ENCODE measurements around the gene LRSAM1. TPM values are rescaled to one million over a fixed set of nuclear protein-coding genes. Genes with fewer than 3 reads are reported as not detected.
A peak's percentile ranks its signal among the peaks of the same experiment; 100 is the strongest.

LRSAM1 gene
- total RNA-seq, 1 experiment from 2014 or later: 21.6 TPM

DNA sequence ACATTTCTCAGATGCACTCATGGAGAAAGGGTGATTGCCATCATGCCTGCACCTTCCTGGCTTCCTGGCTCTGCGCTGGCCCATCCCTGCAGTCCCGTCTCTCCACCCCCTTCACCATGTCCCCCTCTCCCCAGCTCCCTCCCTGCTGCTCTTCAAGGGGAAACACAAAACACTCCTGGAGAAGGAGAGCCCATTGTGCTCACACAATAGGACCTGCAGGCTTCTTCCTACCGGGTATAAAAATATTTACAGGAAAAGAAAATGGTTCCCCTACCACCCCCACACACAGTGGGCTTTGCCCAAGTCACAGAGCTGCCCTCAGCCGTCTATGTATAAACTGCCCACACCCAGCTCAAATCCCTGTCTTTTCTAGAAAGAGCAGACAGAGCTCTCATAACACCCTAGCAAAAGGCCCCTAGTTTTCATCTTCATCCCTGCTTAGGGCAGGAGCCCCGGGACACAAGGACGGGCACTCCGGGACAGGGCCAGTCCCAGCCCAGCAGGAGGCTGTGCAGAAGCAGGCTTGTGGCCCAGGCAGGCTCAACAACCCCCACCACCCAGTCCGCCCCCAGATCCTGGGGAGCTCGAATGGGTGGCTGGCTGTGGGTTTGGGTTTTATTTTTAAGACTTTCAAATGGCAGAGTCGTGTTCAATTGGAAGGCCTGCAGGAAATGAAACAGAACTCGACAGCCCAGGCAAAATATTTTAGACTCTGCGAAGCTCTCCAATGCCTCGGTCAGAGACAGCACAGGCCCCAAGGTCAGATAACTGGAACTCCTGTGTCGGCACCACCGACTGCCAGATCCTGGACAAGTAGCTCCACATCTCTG is 77.3 kb downstream of the LRSAM1 start:
- Histone ChIP-seq H3K27me3 (no peaks in the 10 kb centered on the region), H3K36me3 (peaks cover 73% of the 10 kb centered on the region)

GRCh38 chr9:127529671-127530070 is 78.4 kb downstream of the LRSAM1 start:
- Histone ChIP-seq H3K9me3 (peaks cover 8% of the 10 kb centered on the region), H3K36me3 (peaks cover 70% of the 10 kb centered on the region), H3K27me3 (no peaks in the 10 kb centered on the region), H3K4me3 (no peak overlapping the region)
- no peak for DNase-seq

More for the DNA sequence above, 77.3 kb downstream of the LRSAM1 start:
- Histone ChIP-seq H3K4me3 (no peak overlapping the region), H3K9me3 (peaks cover 15% of the 10 kb centered on the region)
- no peak for DNase-seq

- H3K9me3 ChIP-seq: peaks cover 6% of the 10 kb centered on the region
- peaks cover 67% of the 10 kb centered on the region for H3K36me3 ChIP-seq
- DNase-seq: no peak
- H3K27me3 ChIP-seq: no peaks in the 10 kb centered on the region
- H3K4me3 ChIP-seq: no peak overlapping the region
These were observed 79.1 kb downstream of the LRSAM1 start for GRCh38 chr9:127530206-127530941.

DNA sequence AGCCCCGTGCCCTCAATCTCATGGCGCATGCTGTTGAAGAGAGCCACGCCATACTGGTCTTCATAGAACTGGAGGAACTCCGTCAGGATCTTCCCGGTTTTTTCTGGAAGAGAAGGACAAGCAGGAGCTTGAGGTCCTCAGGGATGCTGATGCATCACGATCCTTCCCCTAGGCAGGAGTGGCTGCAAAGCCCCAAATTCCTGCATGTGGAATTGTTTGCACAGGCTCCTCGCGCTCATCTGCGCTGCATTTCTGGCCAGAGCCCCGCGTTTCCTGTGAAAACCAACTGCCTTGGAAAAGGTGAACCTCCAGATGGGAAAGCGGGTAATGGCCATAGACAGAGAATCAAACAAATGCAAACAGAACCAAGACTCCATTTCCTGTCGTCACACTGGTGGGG is 80.4 kb downstream of the LRSAM1 start:
- peaks cover 58% of the 10 kb centered on the region for H3K36me3 ChIP-seq
- H3K27me3 ChIP-seq: no peaks in the 10 kb centered on the region
- H3K4me3 ChIP-seq: no peak overlapping the region
- H3K9me3 ChIP-seq: no peaks in the 10 kb centered on the region
- no peak for DNase-seq

GRCh38 chr9:127534250-127534906 is 83.1 kb downstream of the LRSAM1 start:
- peaks cover 36% of the 10 kb centered on the region for H3K36me3 ChIP-seq
- H3K9me3 ChIP-seq: no peaks in the 10 kb centered on the region
- H3K27me3 ChIP-seq: no peaks in the 10 kb centered on the region
- H3K4me3 ChIP-seq: no peak overlapping the region
- DNase-seq: no peak

DNA sequence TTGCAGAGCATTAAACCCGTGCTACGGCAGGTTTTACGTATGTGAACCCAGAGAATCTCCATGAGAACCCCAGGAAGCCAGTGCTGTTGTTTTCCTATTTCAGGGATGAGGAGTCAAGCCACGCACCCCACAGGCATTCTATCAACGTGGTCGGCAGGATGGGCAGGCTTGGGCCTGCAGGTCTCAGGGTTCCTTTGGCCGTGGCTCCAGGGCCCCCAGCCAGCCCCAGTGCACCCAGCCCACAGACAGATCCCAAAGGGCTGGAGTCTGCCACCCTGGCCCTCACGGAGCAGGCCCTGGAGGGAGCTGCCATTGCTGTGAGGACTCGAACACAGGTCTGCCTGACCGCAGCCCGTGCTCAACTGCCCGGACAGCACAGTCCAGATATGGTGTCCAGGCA is 83.6 kb downstream of the LRSAM1 start:
- no peak for DNase-seq
- Histone ChIP-seq H3K36me3 (peaks cover 34% of the 10 kb centered on the region), H3K9me3 (no peaks in the 10 kb centered on the region), H3K4me3 (no peak overlapping the region), H3K27me3 (no peaks in the 10 kb centered on the region)

GRCh38 chr9:127535396-127535795 is 84.1 kb downstream of the LRSAM1 start:
- DNase-seq: no peak
- H3K36me3 ChIP-seq: peaks cover 32% of the 10 kb centered on the region
- H3K27me3 ChIP-seq: no peaks in the 10 kb centered on the region
- H3K9me3 ChIP-seq: no peaks in the 10 kb centered on the region
- no peak overlapping the region for H3K4me3 ChIP-seq

GRCh38 chr9:127535834-127536233 is 84.5 kb downstream of the LRSAM1 start:
- H3K36me3 ChIP-seq: peaks cover 28% of the 10 kb centered on the region
- H3K27me3 ChIP-seq: no peaks in the 10 kb centered on the region
- no peak for DNase-seq
- H3K9me3 ChIP-seq: no peaks in the 10 kb centered on the region
- no peak overlapping the region for H3K4me3 ChIP-seq

GRCh38 chr9:127536499-127536898 is 85.2 kb downstream of the LRSAM1 start:
- Histone ChIP-seq H3K27me3 (no peaks in the 10 kb centered on the region), H3K9me3 (no peaks in the 10 kb centered on the region), H3K36me3 (peaks cover 30% of the 10 kb centered on the region), H3K4me3 (no peak overlapping the region)
- no peak for DNase-seq

- Histone ChIP-seq H3K27me3 (no peaks in the 10 kb centered on the region), H3K9me3 (no peaks in the 10 kb centered on the region), H3K36me3 (peaks cover 25% of the 10 kb centered on the region), H3K4me3 (no peak overlapping the region)
- DNase-seq: no peak
These were observed 85.7 kb downstream of the LRSAM1 start for GRCh38 chr9:127537014-127537413.

DNA sequence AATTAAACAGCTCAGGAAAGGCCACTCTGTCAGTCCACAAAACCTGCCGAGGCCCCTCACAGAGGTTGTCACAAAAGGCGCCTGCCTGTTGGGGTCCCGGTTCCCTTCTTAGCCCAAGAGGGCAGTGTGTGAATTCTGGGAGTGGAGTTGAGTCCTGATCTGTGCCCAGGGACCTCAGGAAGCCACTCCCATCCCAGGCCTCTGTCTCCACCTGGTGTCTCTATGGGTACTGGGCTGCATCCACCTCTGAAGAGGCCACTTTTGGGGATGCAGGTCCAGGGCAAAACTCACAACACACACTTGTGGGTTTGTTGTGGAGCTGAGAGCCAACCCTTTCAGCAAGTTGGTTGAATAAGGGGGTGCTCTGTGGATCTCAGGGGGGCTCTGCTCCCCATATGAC is 86.5 kb downstream of the LRSAM1 start:
- peaks cover 28% of the 10 kb centered on the region for H3K36me3 ChIP-seq
- no peaks in the 10 kb centered on the region for H3K27me3 ChIP-seq
- no peak overlapping the region for H3K4me3 ChIP-seq
- no peak for DNase-seq
- H3K9me3 ChIP-seq: no peaks in the 10 kb centered on the region

DNA sequence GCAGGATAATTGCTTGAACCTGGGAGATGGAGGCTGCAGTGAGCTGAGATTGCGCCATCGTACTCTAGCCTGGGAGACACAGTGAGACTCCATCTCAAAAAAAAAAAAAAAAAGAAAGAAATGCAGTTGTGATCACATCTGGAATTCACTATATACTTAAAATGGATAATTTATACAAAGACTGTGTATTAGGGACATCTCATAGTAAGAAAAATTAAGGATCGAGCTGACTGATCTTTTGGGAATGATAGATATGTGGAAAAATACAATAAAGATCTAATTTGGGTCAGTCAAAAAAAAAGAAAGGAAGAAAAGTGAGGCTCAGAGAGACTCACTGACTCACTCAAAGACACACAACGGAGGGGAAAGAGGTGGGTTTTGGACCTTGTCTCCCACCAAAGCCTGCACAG is 87.5 kb downstream of the LRSAM1 start:
- Histone ChIP-seq H3K9me3 (no peaks in the 10 kb centered on the region), H3K4me3 (no peak overlapping the region), H3K27me3 (no peaks in the 10 kb centered on the region), H3K36me3 (peaks cover 34% of the 10 kb centered on the region)
- no peak for DNase-seq

DNA sequence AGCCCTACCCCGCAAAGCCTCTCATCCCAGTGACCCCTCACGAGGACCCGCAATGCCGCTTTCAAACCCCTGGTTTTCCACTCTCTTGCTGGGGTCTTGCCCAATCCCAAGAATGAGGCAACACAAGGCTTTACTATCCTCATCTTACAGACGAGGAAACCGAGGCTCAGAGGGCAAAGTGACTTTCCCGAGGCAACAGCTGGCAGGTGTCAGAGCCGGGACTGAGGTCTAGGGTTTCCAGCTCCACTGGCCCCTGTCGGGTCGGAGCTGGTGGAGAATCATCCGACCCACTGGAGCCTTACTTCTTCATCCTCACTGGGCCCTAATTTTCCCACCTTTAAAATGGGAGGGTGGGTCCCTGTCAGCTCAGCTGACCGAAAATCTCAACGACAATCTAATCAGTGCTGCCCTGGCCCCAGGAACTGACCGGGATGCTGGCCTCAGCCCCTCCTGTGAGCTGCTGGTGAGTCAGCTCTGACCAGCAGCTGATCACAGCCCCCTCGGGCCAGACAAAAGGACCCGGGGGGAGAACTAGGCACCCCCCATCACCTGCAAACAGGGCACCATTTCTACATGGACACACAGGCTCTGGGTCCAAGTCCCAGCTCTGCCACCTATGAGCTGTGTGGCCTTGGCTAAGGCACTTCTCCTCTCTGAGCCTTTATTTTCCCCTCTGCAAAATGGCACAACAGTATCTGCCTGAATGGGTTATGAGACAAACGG is 88.1 kb downstream of the LRSAM1 start:
- no peaks in the 10 kb centered on the region for H3K9me3 ChIP-seq
- H3K27me3 ChIP-seq: no peaks in the 10 kb centered on the region
- H3K36me3 ChIP-seq: peaks cover 32% of the 10 kb centered on the region
- DNase-seq: peak; percentile 52
- H3K4me3 ChIP-seq: no peak overlapping the region

- no peak for DNase-seq
- H3K36me3 ChIP-seq: peaks cover 25% of the 10 kb centered on the region
- H3K4me3 ChIP-seq: no peak overlapping the region
- no peaks in the 10 kb centered on the region for H3K9me3 ChIP-seq
- H3K27me3 ChIP-seq: no peaks in the 10 kb centered on the region
These were observed 88.8 kb downstream of the LRSAM1 start for GRCh38 chr9:127539982-127540663.

DNA sequence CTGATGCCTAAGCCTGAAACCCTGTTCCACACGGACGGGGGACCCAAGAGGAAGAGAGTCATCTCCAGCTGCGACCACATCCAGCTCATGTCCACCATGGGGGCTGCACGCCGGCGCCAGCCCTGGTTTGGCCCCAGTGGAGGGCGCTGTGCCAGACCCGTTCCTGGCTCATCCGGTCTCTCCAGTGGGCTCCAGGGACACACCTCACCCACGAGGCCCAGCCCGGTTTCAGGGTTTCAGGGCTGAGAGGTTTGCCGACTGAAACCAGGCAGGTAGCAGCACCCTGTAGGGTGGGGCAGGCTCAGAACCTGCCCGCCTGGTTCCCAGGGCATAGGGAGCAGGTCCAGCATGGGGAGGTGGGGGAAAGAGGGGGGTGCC is 89.3 kb downstream of the LRSAM1 start:
- H3K27me3 ChIP-seq: no peaks in the 10 kb centered on the region
- no peak overlapping the region for H3K4me3 ChIP-seq
- no peaks in the 10 kb centered on the region for H3K9me3 ChIP-seq
- DNase-seq: no peak
- peaks cover 29% of the 10 kb centered on the region for H3K36me3 ChIP-seq

DNA sequence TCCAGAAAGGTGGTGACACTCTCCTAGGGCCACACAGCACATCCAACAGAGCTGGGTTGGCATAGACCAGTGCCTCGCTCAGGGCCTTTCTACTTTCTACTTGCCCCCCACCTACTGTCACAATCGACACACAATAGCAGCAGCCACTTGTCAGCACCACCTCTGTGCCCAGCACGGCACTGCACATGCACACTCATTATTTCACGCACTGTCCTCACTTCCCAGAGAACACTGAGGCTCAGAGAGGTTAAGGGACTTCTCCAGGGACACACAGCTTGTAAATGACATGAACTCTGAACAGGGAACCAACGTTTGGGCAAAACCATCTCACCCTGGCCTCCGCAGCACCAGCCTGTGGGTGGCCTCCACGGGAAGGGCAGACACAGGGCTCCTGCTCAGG is 89.9 kb downstream of the LRSAM1 start:
- Histone ChIP-seq H3K9me3 (no peaks in the 10 kb centered on the region), H3K4me3 (no peak overlapping the region), H3K36me3 (peaks cover 28% of the 10 kb centered on the region), H3K27me3 (no peaks in the 10 kb centered on the region)
- no peak for DNase-seq
